Measurements from ENCODE around the gene RPL10. TPM values are rescaled to one million over a fixed set of nuclear protein-coding genes. Genes with fewer than 3 reads are reported as not detected.

RPL10 gene
- total and polyA plus RNA-seq, 2 of the 13 experiments (the other 11 are each of a cell fraction or from before 2014, with no cell fraction given), result 2,381 to 4,713 TPM

- TF ChIP-seq REST (IDR thresholded peaks at IDR 0.05; ENCODE audit: borderline replicate concordance in 1 of 2, low read depth in 1 of 2, low read length in 2 of 2), result no peak
- TF ChIP-seq KDM6A (CRISPR knock-in tag; IDR thresholded peaks at IDR 0.05; ENCODE audit: low read depth), result no peak
- peak; percentile 33; the same call in 1 of the 2 replicates for TF ChIP-seq ARNT2 (CRISPR knock-in tag; IDR thresholded peaks at IDR 0.05; ENCODE audit: low read depth)
- TF ChIP-seq LCORL (IDR thresholded peaks at IDR 0.05), result no peak
- peak; percentile 26; the same call in 1 of the 2 replicates for TF ChIP-seq LCORL (CRISPR knock-in tag; IDR thresholded peaks at IDR 0.05)
- no peak for TF ChIP-seq ZBTB1 (CRISPR knock-in tag; IDR thresholded peaks at IDR 0.05; ENCODE audit: borderline replicate concordance)
- 0 out of 2 replicates have a peak, but pooled peaks have one; percentile 16 for TF ChIP-seq ZNF121 (CRISPR knock-in tag; IDR thresholded peaks at IDR 0.05)
- no peak for TF ChIP-seq PATZ1 (CRISPR knock-in tag; IDR thresholded peaks at IDR 0.05)
- 0 out of 2 replicates have a peak, but pooled peaks have one; percentile 7 for TF ChIP-seq MTERF4 (CRISPR knock-in tag; IDR thresholded peaks at IDR 0.05)
- TF ChIP-seq POLR2A (IDR thresholded peaks at IDR 0.05; ENCODE audit: insufficient read depth in 1 of 2, low read depth in 2 of 2, low read length in 2 of 2), result peak in 1 of 2 experiments; percentile 47; a peak in 1 of 4 replicates
- no peak for TF ChIP-seq MIER3 (CRISPR knock-in tag; IDR thresholded peaks at IDR 0.05; ENCODE audit: borderline replicate concordance)
- no peak for TF ChIP-seq SOX6 (IDR thresholded peaks at IDR 0.05)
- peak; percentile 34; the same call in 1 of the 2 replicates for TF ChIP-seq SOX6 (CRISPR knock-in tag; IDR thresholded peaks at IDR 0.05)
- TF ChIP-seq RELA (CRISPR knock-in tag; IDR thresholded peaks at IDR 0.05), result no peak
- peak; percentile 60 for TF ChIP-seq ZFY (CRISPR knock-in tag; IDR thresholded peaks at IDR 0.05)
- no peak for TF ChIP-seq HNRNPLL (IDR thresholded peaks at IDR 0.05; ENCODE audit: low read depth, low read length, poor library complexity, severe bottlenecking)
- no peak for TF ChIP-seq ZNF558 (CRISPR knock-in tag; IDR thresholded peaks at IDR 0.05; ENCODE audit: borderline replicate concordance)
- no peak for TF ChIP-seq ZFP36L2 (CRISPR knock-in tag; IDR thresholded peaks at IDR 0.05)
- TF ChIP-seq SALL1 (CRISPR knock-in tag; IDR thresholded peaks at IDR 0.05), result 0 out of 2 replicates have a peak, but pooled peaks have one; percentile 1
- no peak for TF ChIP-seq PRDM15 (CRISPR knock-in tag; IDR thresholded peaks at IDR 0.05)
These were observed 19.9 kb upstream of the RPL10 start (continued) for GRCh38 chrX:154378059-154378798.

Data from HepG2 (cell line).